Superior temporal gyrus (tissue), 1 donor: ENCODE results near the gene CXXC1.
"Not testable (repeated sequence)": the region's sequence is repeated elsewhere in the genome, so short reads cannot be mapped to it uniquely, and the experiment has no call there.

ENCODE experiments used
- DNase-seq: peaks from one replicate; pipeline ENCODE4 v3.0.0-alpha.2; 2016; ENCODE audit errors: extremely low spot score

Gene CXXC1

DNA sequence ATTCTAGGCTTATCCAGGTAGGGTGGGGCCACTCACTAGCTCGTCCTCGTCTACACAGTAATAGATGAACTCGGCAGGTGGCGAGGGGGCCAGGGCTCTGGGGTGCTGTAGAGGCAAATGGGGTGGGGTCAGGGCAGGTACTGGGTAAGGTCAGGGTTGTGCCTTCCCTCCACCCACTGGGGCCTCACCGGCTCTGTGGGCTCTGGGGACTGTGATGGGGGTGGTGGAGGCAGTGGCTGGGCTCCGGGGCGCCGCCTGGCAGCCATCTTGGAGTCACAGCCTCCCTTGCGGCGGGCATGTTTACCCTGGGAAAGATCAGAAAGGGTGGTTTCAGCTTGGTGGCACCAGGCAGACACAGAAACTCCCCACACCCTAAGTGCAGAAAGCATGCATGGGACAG lies 12.6 kb downstream of the CXXC1 start:
- no peak for DNase-seq

- no peak for DNase-seq
Observed at GRCh38 chr18:50274044-50274442, 13.4 kb downstream of the CXXC1 start.

- DNase-seq, result no peak
Observed at GRCh38 chr18:50273203-50274043, 14.1 kb downstream of the CXXC1 start.

GRCh38 chr18:50272568-50272967 lies 14.9 kb downstream of the CXXC1 start:
- DNase-seq, result no peak

DNA sequence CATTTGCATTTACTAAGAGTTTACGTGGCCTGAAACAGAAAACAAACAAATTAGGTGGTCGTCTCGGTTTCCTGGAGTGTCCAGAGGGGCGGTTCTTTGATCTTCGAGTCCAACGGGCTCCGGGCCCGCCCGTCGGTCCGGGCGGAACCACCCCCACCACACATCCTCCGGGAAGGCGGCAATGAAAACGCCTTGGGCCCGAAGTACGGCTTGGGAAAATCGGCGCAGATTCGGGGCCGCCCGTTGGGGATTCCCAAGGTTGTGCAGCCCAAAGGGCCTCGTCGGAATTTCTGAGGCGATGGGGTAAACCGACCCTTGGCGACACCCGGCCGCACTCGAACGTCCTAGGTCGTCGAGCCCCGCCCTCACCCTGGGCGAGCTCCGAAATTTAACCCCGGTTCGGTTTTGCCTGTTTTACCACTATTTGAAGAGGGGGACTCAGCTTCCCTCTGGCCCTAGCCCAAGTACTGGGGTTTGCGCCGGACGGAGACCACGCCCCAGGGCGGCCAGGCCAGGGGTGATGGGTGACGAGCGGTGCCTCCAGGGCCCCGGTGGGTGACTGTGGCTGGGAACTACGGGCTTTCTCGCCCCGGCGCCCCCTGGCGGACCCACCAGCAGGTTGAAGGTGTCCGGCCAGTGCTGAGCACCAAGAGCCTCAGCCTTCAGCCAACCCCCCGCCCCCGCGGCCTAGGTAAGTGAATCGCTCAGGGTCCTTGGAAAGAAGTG lies 19.3 kb downstream of the CXXC1 start:
- DNase-seq, result peak; percentile 34

DNA sequence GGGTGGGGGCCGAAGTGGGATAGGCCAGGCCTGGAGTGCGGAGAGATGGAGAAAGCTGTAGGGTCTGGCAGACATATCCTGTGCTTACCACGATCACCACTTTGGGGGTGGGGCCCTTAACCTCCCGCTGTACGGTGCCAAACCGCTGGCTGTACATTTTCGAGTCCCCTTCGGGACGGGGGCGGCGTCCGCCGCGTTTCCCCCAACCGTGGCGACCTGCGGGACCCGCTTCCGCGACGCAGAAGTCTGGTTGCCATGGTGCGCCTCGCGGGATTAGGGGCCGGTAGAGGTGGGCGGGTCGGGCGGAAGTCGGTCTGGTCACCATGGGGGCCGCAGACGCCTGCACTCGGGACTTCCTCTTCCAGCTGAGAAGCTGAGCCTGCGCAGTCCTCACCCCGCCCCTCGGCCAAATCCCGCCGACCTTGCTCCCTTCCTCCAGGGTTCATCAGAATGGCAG lies 21.2 kb downstream of the CXXC1 start, which contains the start of gene CFAP53:
Gene CFAP53 (minus strand): TSS at position 248 of the 457 bp plus-strand sequence. CDS start 91 bp downstream, at position 157.
- peak; percentile 76 for DNase-seq

DNA sequence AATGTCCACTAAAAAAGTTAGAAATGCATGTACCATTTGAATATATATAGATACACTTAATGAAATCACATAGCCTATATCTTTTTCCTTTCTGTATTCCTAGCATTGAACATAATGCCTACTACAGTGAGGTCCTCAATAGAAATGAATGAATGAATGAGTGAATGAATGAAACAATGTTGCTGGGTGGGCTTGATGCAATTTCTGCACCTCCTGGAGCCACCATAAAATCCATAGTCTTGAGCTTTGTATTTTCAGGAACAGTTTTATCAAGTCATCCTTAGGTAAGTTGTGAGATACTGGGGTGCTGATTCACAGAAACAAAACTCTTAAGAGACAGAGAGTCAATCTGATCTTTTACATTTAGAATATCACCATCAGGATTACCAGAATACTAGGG lies 24.5 kb downstream of the CXXC1 start:
- DNase-seq, result no peak

- DNase-seq, result no peak
Observed at GRCh38 chr18:50250935-50251334, 36.6 kb downstream of the CXXC1 start.

DNA sequence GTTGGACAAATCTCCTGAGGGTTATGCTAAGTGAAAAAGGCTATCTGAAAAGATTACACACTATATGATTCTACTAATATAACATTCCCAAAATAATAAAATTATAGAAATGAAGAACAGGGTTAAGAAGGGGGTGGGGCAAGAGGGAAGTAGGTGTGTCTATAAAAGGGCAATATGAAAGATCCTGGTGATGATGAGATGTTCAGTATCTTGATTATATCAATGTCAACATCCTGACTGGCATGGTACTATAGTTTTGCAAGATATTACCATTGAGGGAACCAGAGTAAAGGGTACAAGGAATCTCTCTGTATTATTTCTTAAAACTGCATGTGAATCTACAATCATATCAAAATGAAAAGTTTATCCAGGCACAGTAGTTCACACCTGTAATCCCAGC lies 37.9 kb downstream of the CXXC1 start:
- DNase-seq, result no peak

GRCh38 chr18:50247561-50247960 lies 39.9 kb downstream of the CXXC1 start:
- no peak for DNase-seq

GRCh38 chr18:50241768-50242167 lies 45.7 kb downstream of the CXXC1 start:
- DNase-seq, result not testable (repeated sequence)

DNA sequence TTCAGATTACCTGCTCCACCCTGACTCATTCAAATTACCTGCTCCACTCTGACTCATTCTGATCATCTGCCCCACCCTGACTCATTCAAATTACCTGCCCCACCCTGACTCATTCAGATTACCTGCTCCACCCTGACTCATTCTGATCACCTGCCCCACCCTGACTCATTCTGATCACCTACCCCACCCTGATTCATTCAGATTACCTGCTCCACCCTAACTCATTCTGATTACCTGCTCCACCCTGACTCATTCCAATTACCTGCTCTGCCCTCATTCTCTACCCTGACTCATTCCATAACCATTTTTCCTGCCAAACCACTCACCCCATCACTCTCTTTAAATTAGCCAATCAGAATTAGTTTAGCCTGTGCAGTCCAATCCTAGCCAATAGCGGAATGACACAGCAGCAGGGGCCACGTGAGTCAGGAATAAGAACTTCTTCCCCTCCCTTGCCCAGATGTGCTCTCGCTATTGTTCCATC lies 47.4 kb downstream of the CXXC1 start:
- no peak for DNase-seq

GRCh38 chr18:50232419-50232818 lies 55.1 kb downstream of the CXXC1 start:
- DNase-seq, result no peak
